ENCODE results near the gene BCO1.
A peak's percentile ranks its signal among the peaks of the same experiment; 100 is the strongest.

Gene BCO1

GRCh38 chr16:81238296-81239011, at the start of gene BCO1:
TSS of gene BCO1 (plus strand) at chr16:81238689. CDS start at chr16:81238909, 220 bp downstream.
- peak within 1 kb of the TSS; percentile 81 for H3K27ac ChIP-seq
- no peak for TF ChIP-seq CTCF (IDR thresholded peaks at IDR 0.05)
- no peak for TF ChIP-seq ZFX (IDR thresholded peaks at IDR 0.05; ENCODE audit: borderline replicate concordance)

- TF ChIP-seq ZFX (IDR thresholded peaks at IDR 0.05; ENCODE audit: borderline replicate concordance) (no peak), CTCF (IDR thresholded peaks at IDR 0.05) (no peak)
- no peak overlapping the region for H3K27ac ChIP-seq
Observed at GRCh38 chr16:81189100-81189664, 49.3 kb upstream of the BCO1 start.

- TF ChIP-seq CTCF (IDR thresholded peaks at IDR 0.05): no peak
- no peak for TF ChIP-seq ZFX (IDR thresholded peaks at IDR 0.05; ENCODE audit: borderline replicate concordance)
- H3K27ac ChIP-seq: no peak overlapping the region
Observed at GRCh38 chr16:81190667-81191066, 47.8 kb upstream of the BCO1 start.

DNA sequence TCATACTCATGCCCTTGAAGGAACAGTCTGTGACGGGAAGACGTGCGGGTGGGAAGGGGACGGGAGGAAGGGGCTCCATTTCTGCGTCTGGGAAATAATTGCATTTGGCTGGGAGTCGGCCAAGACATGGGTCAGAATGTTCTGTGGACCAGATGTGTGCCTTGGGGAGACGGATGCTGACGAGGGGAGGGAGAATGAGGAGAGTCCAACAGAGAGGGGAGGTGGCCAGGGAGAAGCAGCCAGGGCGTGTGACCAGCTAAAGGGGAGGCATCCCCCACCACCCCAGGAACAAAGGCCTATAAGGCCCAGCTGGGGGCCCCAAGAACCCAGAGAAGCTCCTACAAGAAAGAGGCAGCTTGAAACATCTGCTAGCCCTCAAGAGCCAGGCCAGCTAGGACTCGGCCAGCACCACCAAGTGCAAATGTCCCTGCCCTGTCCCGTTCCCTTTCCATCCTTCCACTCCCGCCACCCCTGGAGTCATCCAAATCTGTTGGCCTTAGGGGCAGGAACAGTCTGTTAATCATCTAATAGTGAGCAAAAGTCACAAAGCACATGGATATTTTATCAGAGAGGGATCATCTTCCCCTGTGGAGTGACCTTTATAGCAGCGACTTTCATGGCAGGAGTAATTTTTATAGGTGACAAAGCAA, 42.5 kb upstream of the BCO1 start:
- no peak for TF ChIP-seq CTCF (IDR thresholded peaks at IDR 0.05)
- TF ChIP-seq ZFX (IDR thresholded peaks at IDR 0.05; ENCODE audit: borderline replicate concordance): no peak
- no peak overlapping the region for H3K27ac ChIP-seq

DNA sequence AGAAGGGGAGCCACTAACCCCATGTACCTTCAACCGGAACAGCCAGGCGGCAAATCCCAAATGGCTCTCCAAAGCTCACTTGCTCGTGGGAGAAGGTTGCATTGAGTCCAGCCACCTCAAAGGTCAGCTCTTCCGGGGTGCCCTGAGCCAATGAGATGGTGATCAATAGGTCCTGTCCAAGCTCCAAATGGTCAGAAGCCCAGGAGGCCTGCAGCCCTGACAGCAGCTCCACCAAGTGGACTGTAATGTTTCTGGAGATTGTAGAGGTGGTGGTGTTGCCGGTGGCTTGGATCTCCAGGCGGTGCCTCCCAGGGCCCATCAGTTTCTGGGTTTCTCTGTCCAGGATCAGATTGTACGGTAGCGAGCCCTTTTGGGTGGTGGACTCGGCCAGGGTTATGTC, 39.9 kb upstream of the BCO1 start:
- no peak overlapping the region for H3K27ac ChIP-seq
- TF ChIP-seq CTCF (IDR thresholded peaks at IDR 0.05) (no peak), ZFX (IDR thresholded peaks at IDR 0.05; ENCODE audit: borderline replicate concordance) (no peak)

DNA sequence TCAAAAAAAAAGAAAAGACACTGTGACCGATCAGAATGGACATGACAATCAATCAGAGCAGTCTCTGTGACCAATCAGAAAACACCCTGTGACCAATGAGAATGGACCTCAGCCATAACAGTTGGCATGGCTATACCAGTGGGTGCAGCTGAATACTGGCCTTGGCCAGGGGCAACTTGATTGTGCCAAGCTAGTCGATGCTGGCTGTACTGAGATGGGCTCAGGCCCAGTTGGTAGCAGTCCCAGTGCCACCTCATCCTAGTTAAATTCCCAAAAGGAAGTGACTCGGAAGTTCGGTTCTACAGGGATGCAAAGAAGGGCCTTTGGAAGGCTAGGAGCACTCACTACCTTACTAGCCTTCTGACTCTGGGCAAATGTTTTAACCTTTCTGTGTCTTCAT, 37.2 kb upstream of the BCO1 start:
- no peak for TF ChIP-seq ZFX (IDR thresholded peaks at IDR 0.05; ENCODE audit: borderline replicate concordance)
- no peak for TF ChIP-seq CTCF (IDR thresholded peaks at IDR 0.05)
- H3K27ac ChIP-seq: no peak overlapping the region

All from 22Rv1 (cell line).